ENCODE data around the gene SEMA4B.

GRCh38 chr15:90154246-90154645 is 46.9 kb upstream of the SEMA4B start:
- no peak for TF ChIP-seq CTCF (IDR thresholded peaks at IDR 0.05)
- TF ChIP-seq EZH2 (IDR thresholded peaks at IDR 0.05; ENCODE audit: borderline replicate concordance, insufficient read depth, low read depth, low read length, poor library complexity, severe bottlenecking): no peak
